ENCODE data around the gene PNRC2. TPM values are rescaled to one million over a fixed set of nuclear protein-coding genes. Genes with fewer than 3 reads are reported as not detected.

Gene PNRC2
- total RNA-seq, 4 donors from 2014 or later: 26.5 to 54.2 (median 39.4) TPM

DNA sequence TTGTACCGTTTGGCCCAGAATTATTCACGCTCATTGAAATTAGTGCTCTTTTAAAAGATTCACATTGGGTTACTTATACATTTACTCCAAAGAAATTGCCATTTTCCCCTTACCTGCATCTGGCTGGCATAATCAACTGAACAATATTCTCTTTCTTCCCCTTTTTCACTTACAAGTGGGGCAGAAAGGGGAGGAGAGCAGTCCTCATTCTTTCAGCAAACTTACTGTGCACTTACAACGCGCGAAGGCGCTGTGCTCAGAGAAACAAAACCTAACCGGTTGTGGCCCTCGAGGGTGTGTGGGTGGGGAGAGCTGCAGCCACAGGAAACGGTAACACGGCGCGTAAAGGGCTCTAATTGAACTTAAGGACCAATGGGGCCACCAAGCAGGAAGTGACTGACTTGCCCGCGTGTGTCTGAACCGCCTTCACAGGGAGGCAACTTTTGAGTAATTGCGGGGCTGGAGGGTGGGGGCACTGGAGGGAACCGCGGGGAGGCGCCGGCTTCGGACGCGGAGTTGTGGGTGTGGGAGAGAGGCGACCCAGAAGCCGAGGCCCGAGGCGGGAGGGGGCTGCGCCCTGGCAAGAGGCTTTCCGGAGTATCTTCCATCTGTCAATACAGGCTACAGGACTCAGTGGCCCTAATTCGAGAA, 693 bp upstream of the PNRC2 start:
- intact Hi-C loops (cut with DNase I; ENCODE audit: low total_unique reads): loop anchor here (1.0 to 10.0 kb wide), 6 partner anchors 21 to 683 kb away; partner anchors contain the start of genes MYOM3, SRRM1 and SRSF10
- H3K9me3 ChIP-seq: no peaks in the 10 kb centered on the region
- peak overlapping the region; percentile 94 to 100 (median 98) for H3K27ac ChIP-seq
- DNase-seq (peak; percentile 86 to 87), ATAC-seq (peak; percentile 79 to 81)
- no peak for TF ChIP-seq POLR2A (IDR thresholded peaks at IDR 0.05)
- peak in 3 of 5 experiments; percentile 39 to 57 (median 41) for TF ChIP-seq CTCF (IDR thresholded peaks at IDR 0.05 in 4 of 5, conservative IDR thresholded peaks at IDR 0.05 in 1 of 5)
- H3K4me3 ChIP-seq: peak overlapping the region; percentile 79 to 96 (median 85)
- no peaks in the 10 kb centered on the region for H3K27me3 ChIP-seq
- peaks cover 24 to 39% of the 10 kb centered on the region in 2 donors for H3K4me1 ChIP-seq
- in situ Hi-C loops (cut with MboI; ENCODE audit: low sequenced_read_pairs in 4 of 4): no loop called here
- H3K36me3 ChIP-seq: peaks cover 0 to 22% of the 10 kb centered on the region in 2 donors

GRCh38 chr1:23960291-23961020, 828 bp downstream of the PNRC2 start:
- peaks cover 25 to 43% of the 10 kb centered on the region in 2 donors for H3K4me1 ChIP-seq
- peaks cover 0 to 33% of the 10 kb centered on the region in 2 donors for H3K36me3 ChIP-seq
- TF ChIP-seq CTCF (IDR thresholded peaks at IDR 0.05 in 4 of 5, conservative IDR thresholded peaks at IDR 0.05 in 1 of 5) (no peak), POLR2A (IDR thresholded peaks at IDR 0.05) (no peak)
- H3K4me3 ChIP-seq: peak overlapping the region; percentile 79 to 96 (median 85)
- intact Hi-C loops (cut with DNase I; ENCODE audit: low total_unique reads): no loop called here
- in situ Hi-C loops (cut with MboI; ENCODE audit: low sequenced_read_pairs in 4 of 4): no loop called here
- no peaks in the 10 kb centered on the region for H3K27me3 ChIP-seq
- ATAC-seq (peak; percentile 15), DNase-seq (no peak)
- H3K9me3 ChIP-seq: no peaks in the 10 kb centered on the region
- H3K27ac ChIP-seq: peak overlapping the region; percentile 94 to 100 (median 98)

- Histone ChIP-seq H3K27ac (peak overlapping the region; percentile 32 to 55 (median 46)), H3K27me3 (no peaks in the 10 kb centered on the region), H3K4me1 (peaks cover 17 to 38% of the 10 kb centered on the region in 2 donors), H3K36me3 (peaks cover 0 to 56% of the 10 kb centered on the region in 2 donors), H3K4me3 (no peak overlapping the region), H3K9me3 (no peaks in the 10 kb centered on the region)
- ATAC-seq (no peak), DNase-seq (no peak)
- TF ChIP-seq POLR2A (IDR thresholded peaks at IDR 0.05): no peak
- TF ChIP-seq CTCF (IDR thresholded peaks at IDR 0.05 in 4 of 5, conservative IDR thresholded peaks at IDR 0.05 in 1 of 5): no peak
- in situ Hi-C loops (cut with MboI; ENCODE audit: low sequenced_read_pairs in 4 of 4): no loop called here
- intact Hi-C loops (cut with DNase I; ENCODE audit: low total_unique reads): no loop called here
Observed at GRCh38 chr1:23963617-23964234, 4.1 kb downstream of the PNRC2 start.

GRCh38 chr1:23964235-23964668, 4.6 kb downstream of the PNRC2 start:
- in situ Hi-C loops (cut with MboI; ENCODE audit: low sequenced_read_pairs in 4 of 4): no loop called here
- intact Hi-C loops (cut with DNase I; ENCODE audit: low total_unique reads): no loop called here
- TF ChIP-seq CTCF (IDR thresholded peaks at IDR 0.05 in 4 of 5, conservative IDR thresholded peaks at IDR 0.05 in 1 of 5) (no peak), POLR2A (IDR thresholded peaks at IDR 0.05) (no peak)
- Histone ChIP-seq H3K36me3 (peaks cover 0 to 61% of the 10 kb centered on the region in 2 donors), H3K4me1 (peaks cover 15 to 37% of the 10 kb centered on the region in 2 donors), H3K9me3 (no peaks in the 10 kb centered on the region), H3K27me3 (no peaks in the 10 kb centered on the region), H3K27ac (peak overlapping the region; percentile 32 to 55 (median 46)), H3K4me3 (no peak overlapping the region)
- DNase-seq (no peak), ATAC-seq (no peak)
